BJ (cell line): ENCODE data around the gene MEA1. TPM values are rescaled to one million over a fixed set of nuclear protein-coding genes. Genes with fewer than 3 reads are reported as not detected.
"Not testable (repeated sequence)": the region's sequence is repeated elsewhere in the genome, so short reads cannot be mapped to it uniquely, and the experiment has no call there.

Experiments used
- CTCF ChIA-PET: fragments of 350-600 bp; formaldehyde crosslinking; extraction: SDS; loops from one replicate; lab custom pipeline; 2021; ENCODE audit warnings: antibody characterized with exemption, inconsistent platforms; lab: Yijun Ruan, JAX
- POLR2A ChIA-PET: fragments of 300-600 bp; sonication (Branson Sonifier 250); formaldehyde crosslinking; extraction: SDS; loops from one replicate; lab custom pipeline; 2021; ENCODE audit warnings: antibody characterized with exemption; lab: Charles Lee
- DNase-seq: peaks from one replicate; pipeline ENCODE4 v3.0.0-alpha.2; 2011; ENCODE audit warnings: low read depth
- H3K27me3 ChIP-seq: 2 replicates; pipeline ENCODE4 v1.6.0; 2011; ENCODE audit warnings: low read length; ENCODE audit not compliant: control insufficient read depth, insufficient read depth
- H3K36me3 ChIP-seq: 2 replicates; pipeline ENCODE4 v1.5.1; 2011; ENCODE audit warnings: low read length; ENCODE audit not compliant: control insufficient read depth, insufficient read depth
- H3K4me3 ChIP-seq: 2 replicates; pipeline ENCODE4 v1.5.1; 2011; ENCODE audit warnings: low read depth, mild to moderate bottlenecking, control low read depth, low read length
- polyA plus RNA-seq: library from polyadenylated mRNA; depleted of rRNA; stranded (reverse); fragments of >200 nt; gene quantifications from 2 replicates; pipeline ENCODE4 v1.2.3, GENCODE V29; 2011
- TF ChIP-seq, protein P1 (sequence below): IDR thresholded peaks from 2 replicates; pipeline ENCODE4 v1.5.1; 2011; ENCODE audit warnings: low read depth, mild to moderate bottlenecking, control low read depth, inconsistent platforms, low read length, moderate library complexity; ENCODE audit not compliant: insufficient read depth

Gene MEA1
- polyA plus RNA-seq, 1 experiment, result 107 TPM

DNA sequence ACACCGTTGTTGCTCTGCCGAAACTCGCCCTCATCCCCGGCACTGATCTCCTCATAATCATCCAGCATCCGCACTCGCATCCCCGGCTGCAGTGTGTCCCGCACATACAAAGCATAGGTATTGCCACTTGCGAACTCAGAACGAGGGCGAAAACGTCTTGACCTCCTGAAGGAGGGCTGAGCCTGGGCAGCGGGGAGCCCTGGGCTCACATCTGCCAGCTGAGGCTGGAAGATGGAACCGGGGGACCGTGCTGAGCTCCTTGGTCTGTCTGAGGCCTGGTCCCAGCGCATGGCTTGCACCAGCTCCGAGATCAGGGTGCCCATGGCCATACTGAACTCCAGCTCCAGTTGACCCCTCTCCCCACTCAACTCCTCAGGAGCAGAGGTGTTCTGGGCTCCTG is 37.2 kb upstream of the MEA1 start:
- POLR2A ChIA-PET, result no interaction called here
- Histone ChIP-seq H3K27me3 (no peaks in the 10 kb centered on the region), H3K36me3 (peaks cover 28% of the 10 kb centered on the region), H3K4me3 (no peak overlapping the region)
- CTCF ChIA-PET, result no interaction called here
- TF ChIP-seq, protein P1, sequence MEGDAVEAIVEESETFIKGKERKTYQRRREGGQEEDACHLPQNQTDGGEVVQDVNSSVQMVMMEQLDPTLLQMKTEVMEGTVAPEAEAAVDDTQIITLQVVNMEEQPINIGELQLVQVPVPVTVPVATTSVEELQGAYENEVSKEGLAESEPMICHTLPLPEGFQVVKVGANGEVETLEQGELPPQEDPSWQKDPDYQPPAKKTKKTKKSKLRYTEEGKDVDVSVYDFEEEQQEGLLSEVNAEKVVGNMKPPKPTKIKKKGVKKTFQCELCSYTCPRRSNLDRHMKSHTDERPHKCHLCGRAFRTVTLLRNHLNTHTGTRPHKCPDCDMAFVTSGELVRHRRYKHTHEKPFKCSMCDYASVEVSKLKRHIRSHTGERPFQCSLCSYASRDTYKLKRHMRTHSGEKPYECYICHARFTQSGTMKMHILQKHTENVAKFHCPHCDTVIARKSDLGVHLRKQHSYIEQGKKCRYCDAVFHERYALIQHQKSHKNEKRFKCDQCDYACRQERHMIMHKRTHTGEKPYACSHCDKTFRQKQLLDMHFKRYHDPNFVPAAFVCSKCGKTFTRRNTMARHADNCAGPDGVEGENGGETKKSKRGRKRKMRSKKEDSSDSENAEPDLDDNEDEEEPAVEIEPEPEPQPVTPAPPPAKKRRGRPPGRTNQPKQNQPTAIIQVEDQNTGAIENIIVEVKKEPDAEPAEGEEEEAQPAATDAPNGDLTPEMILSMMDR, result no peak
- no peak for DNase-seq

DNA sequence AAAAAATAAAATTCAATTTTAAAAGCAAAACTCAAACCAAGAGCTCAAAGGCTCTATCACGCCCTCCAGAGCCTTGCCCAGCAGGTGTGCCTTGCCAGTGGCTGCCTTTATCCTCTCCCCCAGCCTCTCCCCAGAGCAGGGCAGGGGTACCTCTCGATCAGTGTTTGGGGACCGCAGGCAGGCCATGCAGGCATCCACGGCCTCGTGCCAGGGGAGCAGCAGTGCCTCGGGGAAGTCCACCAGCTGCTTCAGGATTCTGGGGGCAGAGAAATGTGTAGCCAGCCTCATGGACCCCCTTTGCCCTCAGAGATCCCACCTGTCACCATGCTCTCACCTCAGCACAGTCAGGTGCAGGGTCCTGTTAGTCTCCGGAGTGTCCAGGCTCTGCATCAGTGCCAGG is 34.3 kb upstream of the MEA1 start:
- TF ChIP-seq, protein P1, result no peak
- CTCF ChIA-PET, result interaction anchor here (0.6 to 1.3 kb wide), 2 partner anchors 21 to 272 kb away, joined by 3 to 5 read pairs; no protein-coding TSS in a partner anchor
- Histone ChIP-seq H3K27me3 (no peaks in the 10 kb centered on the region), H3K4me3 (no peak overlapping the region), H3K36me3 (peaks cover 42% of the 10 kb centered on the region)
- POLR2A ChIA-PET, result no interaction called here
- DNase-seq, result no peak

DNA sequence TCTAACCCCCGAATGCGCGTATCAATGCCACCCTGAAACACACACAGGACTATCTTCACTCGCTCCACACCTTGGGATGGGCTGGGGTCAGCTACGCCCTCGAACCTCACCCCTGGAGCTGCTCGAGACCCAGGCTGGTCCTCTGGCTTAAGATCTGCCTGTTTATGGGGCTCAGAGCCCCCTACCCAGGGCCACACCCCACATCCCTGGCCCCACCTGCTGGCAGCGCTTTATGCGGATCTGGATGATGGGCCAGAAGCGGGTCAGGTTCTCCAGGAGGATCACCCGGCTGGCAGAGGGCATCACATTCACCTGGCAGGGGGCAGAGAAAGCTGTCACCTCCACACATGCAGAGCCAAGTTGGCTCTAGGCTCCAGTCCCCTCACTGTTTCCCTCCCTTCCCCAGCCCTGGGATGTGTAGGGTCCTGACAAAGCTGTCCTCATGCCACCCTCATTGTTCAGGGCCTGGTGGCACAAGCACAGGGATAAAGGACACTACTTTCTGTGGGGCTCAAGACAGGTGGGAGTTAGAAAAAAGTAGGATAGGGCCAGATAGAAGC is 31.7 kb upstream of the MEA1 start:
- TF ChIP-seq, protein P1, result no peak

DNA sequence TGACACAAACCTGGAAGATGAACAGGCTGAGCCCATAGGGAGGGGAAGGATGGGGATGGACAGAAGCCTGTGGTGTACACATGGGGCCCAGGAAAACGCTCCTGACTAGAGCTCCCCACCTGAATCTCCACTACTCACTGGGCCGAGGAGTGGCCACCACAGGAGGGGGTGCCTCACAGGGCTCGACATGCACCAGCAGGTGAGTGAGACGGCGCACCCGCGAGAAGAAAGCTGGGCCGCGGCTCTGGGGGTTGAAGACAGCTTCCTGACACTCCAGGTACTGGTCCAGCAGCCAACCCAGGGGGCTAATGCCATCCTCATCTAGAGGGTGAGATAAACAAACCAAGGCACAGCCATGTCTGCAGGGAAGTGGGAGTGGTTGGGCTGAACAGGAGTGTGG is 29.6 kb upstream of the MEA1 start:
- ChIA-PET CTCF (no interaction called here), POLR2A (no interaction called here)

More for the DNA sequence above, 31.7 kb upstream of the MEA1 start:
- CTCF ChIA-PET, result interaction anchor here (0.6 to 1.3 kb wide), 2 partner anchors 9 to 143 kb away, joined by 3 to 4 read pairs; no protein-coding TSS in a partner anchor
- Histone ChIP-seq H3K27me3 (no peaks in the 10 kb centered on the region), H3K36me3 (peaks cover 50% of the 10 kb centered on the region), H3K4me3 (no peak overlapping the region)
- POLR2A ChIA-PET, result interaction anchor here (1.2 kb wide), 1 partner anchor 8 kb away, joined by 4 read pairs; the partner anchor contains the start of gene CUL7
- DNase-seq, result no peak

DNA sequence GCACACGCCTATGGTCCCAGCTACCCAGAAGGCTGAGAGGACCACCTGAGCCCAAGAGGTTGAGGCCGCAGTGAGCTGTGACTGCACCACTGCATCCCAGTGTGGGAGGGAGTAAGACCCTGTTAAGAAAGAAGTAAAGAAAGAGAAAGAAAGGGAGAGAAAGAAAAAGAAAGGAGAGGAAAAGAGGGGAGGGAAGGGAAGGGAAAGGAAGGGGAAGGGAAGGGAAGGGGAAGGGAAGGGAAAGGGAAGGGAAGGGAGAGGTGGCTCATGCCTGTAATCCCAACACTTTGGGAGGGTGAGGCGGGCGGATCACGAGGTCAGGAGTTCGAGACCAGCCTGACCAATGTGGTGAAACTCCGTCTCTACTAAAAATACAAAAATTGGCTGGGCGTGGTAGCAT is 27.7 kb upstream of the MEA1 start:
- not testable (repeated sequence) for H3K4me3 ChIP-seq, DNase-seq, H3K27me3 ChIP-seq
- ChIA-PET POLR2A (interaction anchor here (0.6 kb wide), 1 partner anchor 18 kb away, joined by 4 read pairs; the partner anchor contains the start of genes KLC4 and MRPL2), CTCF (interaction anchor here (1.2 kb wide), 1 partner anchor 140 kb away, joined by 3 read pairs; no protein-coding TSS in a partner anchor)
- H3K36me3 ChIP-seq, result peaks cover 50% of the 10 kb centered on the region

More for the DNA sequence above, 29.6 kb upstream of the MEA1 start:
- TF ChIP-seq, protein P1, result no peak
- DNase-seq, result no peak
- Histone ChIP-seq H3K4me3 (no peak overlapping the region), H3K27me3 (no peaks in the 10 kb centered on the region), H3K36me3 (peaks cover 50% of the 10 kb centered on the region)
